ENCODE results near the gene HSPA9. TPM values are rescaled to one million over a fixed set of nuclear protein-coding genes. Genes with fewer than 3 reads are reported as not detected.

HSPA9 gene
- total and polyA plus RNA-seq, 2 donors (not counting 1 experiment from before 2014, with no cell fraction given): 66.5 to 139 TPM

- Histone ChIP-seq H3K27me3 (replicated peaks in 1 of 4; ENCODE audit: control extremely low read depth in 1 of 4, control insufficient read depth in 3 of 4, insufficient read depth in 4 of 4, low read length in 3 of 4) (no peaks in the 10 kb centered on the region), H3K27ac (ENCODE audit: low read length in 2 of 2) (no peak overlapping the region), H3K9me3 (ENCODE audit: control extremely low read depth in 1 of 3, control insufficient read depth in 2 of 3, insufficient read depth in 1 of 3, low read length in 2 of 3) (no peaks in the 10 kb centered on the region), H3K36me3 (replicated peaks in 1 of 2; ENCODE audit: control extremely low read depth in 1 of 2, control insufficient read depth in 1 of 2, extremely low read depth in 1 of 2, insufficient read depth in 2 of 2, low read length in 1 of 2) (no peaks in the 10 kb centered on the region), H3K4me3 (ENCODE audit: control extremely low read depth in 1 of 5, extremely low read depth in 1 of 5, insufficient read depth in 1 of 5, low read depth in 2 of 5, low read length in 4 of 5) (no peak overlapping the region), H3K4me2 (replicated peaks; ENCODE audit: low read depth, low read length, poor library complexity, severe bottlenecking) (no peak overlapping the region), H3K79me2 (ENCODE audit: control insufficient read depth, insufficient read depth, low read length) (no peaks in the 10 kb centered on the region), H3K9ac (ENCODE audit: low read length) (no peak overlapping the region), H3K4me1 (ENCODE audit: control insufficient read depth in 2 of 2, insufficient read depth in 2 of 2, low read length in 2 of 2) (no peaks in the 10 kb centered on the region), H4K20me1 (ENCODE audit: control insufficient read depth, insufficient read depth, low read length, poor library complexity, severe bottlenecking) (no peaks in the 10 kb centered on the region), H2AFZ (ENCODE audit: insufficient read depth, low read depth, low read length, poor library complexity, severe bottlenecking) (no peak overlapping the region)
- ChIA-PET POLR2A (interaction anchor here (0.7 kb wide), 1 partner anchor 207 kb away, joined by 5 read pairs; no protein-coding TSS in a partner anchor), CTCF (interaction anchor here (0.7 kb wide), 1 partner anchor 81 kb away, joined by 3 read pairs; no protein-coding TSS in a partner anchor)
- H3K9me3 Mint-ChIP-seq (ENCODE audit: insufficient read depth): no peaks in the 10 kb centered on the region
- 71% methylated on average over 1 of the region's 3 CpGs for WGBS (ENCODE audit: insufficient coverage)
- ATAC-seq (ENCODE audit: low read depth): no peak
- H3K4me3 Mint-ChIP-seq: no peak overlapping the region
- no peak overlapping the region for H3K27ac Mint-ChIP-seq
- TF ChIP-seq CTCF (IDR thresholded peaks at IDR 0.05) (no peak), EZH2 (IDR thresholded peaks at IDR 0.05; ENCODE audit: borderline replicate concordance, insufficient read depth, low read depth, low read length, poor library complexity, severe bottlenecking) (no peak)
- DNase-seq: no peak
- H3K4me1 Mint-ChIP-seq: peaks cover 4% of the 10 kb centered on the region
- intact Hi-C loops (cut with micrococcal nuclease): no loop called here
- peaks cover 15% of the 10 kb centered on the region for H3K27me3 Mint-ChIP-seq
These were observed 7.8 kb upstream of the HSPA9 start for GRCh38 chr5:138582959-138583358.

DNA sequence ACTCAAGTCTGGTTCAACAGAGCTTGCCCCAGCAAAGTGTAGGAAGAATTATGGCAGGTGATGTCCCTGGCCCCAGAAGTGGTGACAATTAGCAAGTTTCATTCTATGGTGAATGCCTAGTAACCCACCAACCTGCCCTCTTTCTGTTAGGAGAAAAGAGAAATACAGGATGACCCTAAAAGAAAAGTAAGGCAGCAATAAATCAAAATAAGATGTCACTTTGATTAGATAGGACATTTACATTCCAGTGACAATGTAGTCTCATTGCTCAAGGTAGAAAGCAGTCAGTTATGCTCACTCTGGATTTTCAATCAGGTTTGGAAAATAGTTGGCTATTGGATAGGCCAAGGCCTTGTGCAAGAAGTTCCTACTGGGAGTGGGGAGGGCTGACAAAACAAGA lies 5.6 kb upstream of the HSPA9 start:
- Histone ChIP-seq H3K4me1 (ENCODE audit: control insufficient read depth in 2 of 2, insufficient read depth in 2 of 2, low read length in 2 of 2) (peaks cover 4 to 7% of the 10 kb centered on the region in 2 donors), H4K20me1 (ENCODE audit: control insufficient read depth, insufficient read depth, low read length, poor library complexity, severe bottlenecking) (no peaks in the 10 kb centered on the region), H3K9ac (ENCODE audit: low read length) (no peak overlapping the region), H2AFZ (ENCODE audit: insufficient read depth, low read depth, low read length, poor library complexity, severe bottlenecking) (no peak overlapping the region), H3K79me2 (ENCODE audit: control insufficient read depth, insufficient read depth, low read length) (no peaks in the 10 kb centered on the region), H3K27me3 (replicated peaks in 1 of 4; ENCODE audit: control extremely low read depth in 1 of 4, control insufficient read depth in 3 of 4, insufficient read depth in 4 of 4, low read length in 3 of 4) (no peaks in the 10 kb centered on the region), H3K4me3 (ENCODE audit: control extremely low read depth in 1 of 5, extremely low read depth in 1 of 5, insufficient read depth in 1 of 5, low read depth in 2 of 5, low read length in 4 of 5) (no peak overlapping the region), H3K9me3 (ENCODE audit: control extremely low read depth in 1 of 3, control insufficient read depth in 2 of 3, insufficient read depth in 1 of 3, low read length in 2 of 3) (no peaks in the 10 kb centered on the region), H3K36me3 (replicated peaks in 1 of 2; ENCODE audit: control extremely low read depth in 1 of 2, control insufficient read depth in 1 of 2, extremely low read depth in 1 of 2, insufficient read depth in 2 of 2, low read length in 1 of 2) (no peaks in the 10 kb centered on the region), H3K27ac (ENCODE audit: low read length in 2 of 2) (no peak overlapping the region), H3K4me2 (replicated peaks; ENCODE audit: low read depth, low read length, poor library complexity, severe bottlenecking) (no peak overlapping the region)
- Mint-ChIP-seq H3K27me3 (peaks cover 5% of the 10 kb centered on the region), H3K27ac (no peak overlapping the region), H3K4me1 (peaks cover 6% of the 10 kb centered on the region), H3K9me3 (ENCODE audit: insufficient read depth) (no peaks in the 10 kb centered on the region), H3K4me3 (no peak overlapping the region)
- TF ChIP-seq CTCF (IDR thresholded peaks at IDR 0.05): no peak
- TF ChIP-seq EZH2 (IDR thresholded peaks at IDR 0.05; ENCODE audit: borderline replicate concordance, insufficient read depth, low read depth, low read length, poor library complexity, severe bottlenecking): no peak
- POLR2A ChIA-PET: no interaction called here
- ATAC-seq (ENCODE audit: low read depth): no peak
- intact Hi-C loops (cut with micrococcal nuclease): no loop called here
- CTCF ChIA-PET: no interaction called here
- no peak for DNase-seq
